Spinal cord (tissue), 10 donors: ENCODE results near the gene LRRC17. TPM values are rescaled to one million over a fixed set of nuclear protein-coding genes. Genes with fewer than 3 reads are reported as not detected.
A peak's percentile ranks its signal among the peaks of the same experiment; 100 is the strongest.

ENCODE experiments used
- DNase-seq, 6 donors: peaks; one replicate each; pipeline versions ENCODE4 v3.0.0 to v3.0.0-alpha.2; 2013 to 2015; ENCODE audit warnings: low spot score in 6 of 6, low read depth in 4 of 6
- H3K27ac ChIP-seq: one replicate; pipeline ENCODE4 v1.5.1; 2013; ENCODE audit warnings: low read depth, low read length, control low read depth
- H3K27me3 ChIP-seq: one replicate; pipeline ENCODE4 v1.6.1; 2013; ENCODE audit warnings: low read length; ENCODE audit not compliant: control insufficient read depth, insufficient read depth
- H3K36me3 ChIP-seq: one replicate; pipeline ENCODE4 v1.6.1; 2013; ENCODE audit warnings: low read length; ENCODE audit not compliant: control insufficient read depth, insufficient read depth
- H3K4me1 ChIP-seq: one replicate; pipeline ENCODE4 v1.6.1; 2013; ENCODE audit warnings: low read length; ENCODE audit not compliant: control insufficient read depth, insufficient read depth
- H3K4me3 ChIP-seq: one replicate; pipeline ENCODE4 v1.5.1; 2013; ENCODE audit warnings: low read depth, low read length, control low read depth
- H3K9me3 ChIP-seq: one replicate; pipeline ENCODE4 v1.6.1; 2013; ENCODE audit warnings: low read length; ENCODE audit not compliant: control insufficient read depth, insufficient read depth
- WGBS: methylation state at CpG from one replicate; pipeline ENCODE4 v1.1.5; 2013; ENCODE audit warnings: missing lambda C conversion rate; ENCODE audit not compliant: insufficient coverage; 5-methylcytosine and 5-hydroxymethylcytosine counted together
- polyA plus RNA-seq, 2 donors: library from polyadenylated mRNA; unstranded; fragments of 120-200 nt; gene quantifications; one replicate each; pipeline ENCODE4 v1.2.1, GENCODE V29; 2013; ENCODE audit not compliant: insufficient read length in 2 of 2
- total RNA-seq, 2 donors: library from RNA; depleted of rRNA in 1 of 2; stranded (reverse); fragments of 120-200 nt in 1 of 2; fragments of >200 nt in 1 of 2; gene quantifications; one replicate each; pipeline versions ENCODE4 v1.2.3 to v1.2.4, GENCODE V29; 2013 to 2014
- donor health status: healthy.

Gene LRRC17
- total and polyA plus RNA-seq, 4 donors: 65.1 to 299 (median 88.6) TPM

DNA sequence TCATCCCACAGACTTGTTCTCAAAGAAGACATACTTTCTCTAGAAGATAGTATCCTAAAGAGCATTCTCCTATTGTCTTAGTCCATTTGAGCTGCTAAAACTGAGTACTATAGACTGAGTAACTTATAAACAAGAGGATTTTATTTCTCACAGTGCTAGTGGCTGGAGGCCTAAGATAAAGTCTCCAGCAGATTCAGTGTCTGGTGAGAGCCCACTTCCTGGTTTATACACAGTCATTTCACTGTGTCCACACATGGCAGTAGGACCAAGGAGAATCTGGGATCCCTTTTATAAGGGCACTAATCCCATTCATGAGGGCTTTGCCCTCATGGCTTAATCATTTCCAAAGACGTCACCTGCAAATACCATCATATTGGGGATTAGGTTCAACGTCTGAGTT lies 68.7 kb downstream of the LRRC17 start:
- no peaks in the 10 kb centered on the region for H3K27me3 ChIP-seq
- H3K4me3 ChIP-seq: no peak overlapping the region
- no peaks in the 10 kb centered on the region for H3K36me3 ChIP-seq
- no peaks in the 10 kb centered on the region for H3K9me3 ChIP-seq
- no peaks in the 10 kb centered on the region for H3K4me1 ChIP-seq
- no peak overlapping the region for H3K27ac ChIP-seq
- no peak for DNase-seq
- WGBS: 100% methylated on average over 1 of the region's 2 CpGs

- Histone ChIP-seq H3K9me3 (no peaks in the 10 kb centered on the region), H3K4me3 (no peak overlapping the region), H3K27me3 (no peaks in the 10 kb centered on the region), H3K27ac (no peak overlapping the region), H3K4me1 (no peaks in the 10 kb centered on the region), H3K36me3 (no peaks in the 10 kb centered on the region)
- WGBS: no CpG with 5 or more reads among the region's 1 CpG
- DNase-seq: no peak
Observed at GRCh38 chr7:102982235-102982634, 69.4 kb downstream of the LRRC17 start.

- WGBS: no CpG with 5 or more reads among the region's 7 CpGs
- DNase-seq: no peak
Observed at GRCh38 chr7:102983602-102984001, 70.8 kb downstream of the LRRC17 start.

GRCh38 chr7:102985176-102985783 lies 72.5 kb downstream of the LRRC17 start:
- H3K27ac ChIP-seq: no peak overlapping the region
- no peak overlapping the region for H3K4me3 ChIP-seq
- no peaks in the 10 kb centered on the region for H3K9me3 ChIP-seq
- no peaks in the 10 kb centered on the region for H3K4me1 ChIP-seq
- H3K27me3 ChIP-seq: no peaks in the 10 kb centered on the region
- DNase-seq: no peak
- no peaks in the 10 kb centered on the region for H3K36me3 ChIP-seq

More at GRCh38 chr7:102983602-102984001, 70.8 kb downstream of the LRRC17 start:
- Histone ChIP-seq H3K4me1 (no peaks in the 10 kb centered on the region), H3K4me3 (no peak overlapping the region), H3K9me3 (no peaks in the 10 kb centered on the region), H3K27me3 (no peaks in the 10 kb centered on the region), H3K27ac (no peak overlapping the region), H3K36me3 (no peaks in the 10 kb centered on the region)

GRCh38 chr7:102988088-102988487 lies 75.3 kb downstream of the LRRC17 start:
- no peaks in the 10 kb centered on the region for H3K4me1 ChIP-seq
- H3K4me3 ChIP-seq: no peak overlapping the region
- no CpG with 5 or more reads among the region's 2 CpGs for WGBS
- DNase-seq: no peak
- H3K27ac ChIP-seq: no peak overlapping the region
- no peaks in the 10 kb centered on the region for H3K27me3 ChIP-seq
- no peaks in the 10 kb centered on the region for H3K9me3 ChIP-seq
- no peaks in the 10 kb centered on the region for H3K36me3 ChIP-seq

- Histone ChIP-seq H3K4me3 (no peak overlapping the region), H3K27me3 (no peaks in the 10 kb centered on the region), H3K27ac (no peak overlapping the region), H3K4me1 (no peaks in the 10 kb centered on the region), H3K9me3 (no peaks in the 10 kb centered on the region), H3K36me3 (no peaks in the 10 kb centered on the region)
- DNase-seq: no peak
- 76% methylated on average over 2 of the region's 6 CpGs for WGBS
Observed at GRCh38 chr7:102988631-102989560, 76.1 kb downstream of the LRRC17 start.

DNA sequence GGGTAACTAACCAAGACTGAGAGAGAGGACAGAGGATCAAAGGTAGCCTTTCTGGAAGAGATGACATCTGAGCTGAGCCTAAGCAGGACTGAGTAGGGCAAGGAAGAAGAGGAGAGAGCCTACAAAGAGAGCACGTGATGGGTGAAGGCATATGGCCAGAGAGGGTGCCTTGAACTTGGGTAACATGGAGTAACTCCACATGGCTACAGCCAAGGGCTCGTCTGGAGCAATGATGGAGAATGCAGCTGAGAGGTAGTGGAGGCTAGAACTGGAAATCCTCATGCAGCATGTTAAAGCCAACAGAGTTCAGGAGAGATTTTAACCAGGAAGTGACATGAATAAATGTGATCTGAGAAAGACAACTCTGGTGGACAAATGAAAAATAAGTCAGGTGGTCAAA lies 77.8 kb downstream of the LRRC17 start:
- WGBS: 83% methylated on average over 2 of the region's 2 CpGs
- Histone ChIP-seq H3K27ac (no peak overlapping the region), H3K27me3 (no peaks in the 10 kb centered on the region)

DNA sequence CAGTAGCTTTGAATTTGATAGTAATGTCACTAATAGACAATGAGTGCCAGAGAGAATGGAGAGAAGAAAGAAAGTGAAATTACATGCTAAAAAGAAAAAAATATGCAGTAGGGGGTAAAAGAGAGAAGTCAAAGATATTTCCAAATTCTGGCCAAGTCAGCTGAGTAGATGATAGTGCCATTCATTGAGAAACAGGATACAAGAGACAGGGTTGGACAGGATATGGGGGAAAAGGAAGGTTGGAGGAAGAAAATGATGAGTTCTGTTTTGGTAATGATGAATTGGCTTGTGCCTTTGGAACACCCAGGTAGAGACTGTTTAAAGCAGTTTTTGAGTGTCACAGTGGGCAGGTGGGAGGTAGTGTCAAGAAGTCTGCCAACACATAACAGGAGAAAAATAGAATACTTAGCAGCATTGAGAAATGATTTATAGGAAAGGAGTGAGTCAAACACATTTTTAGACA lies 78.3 kb downstream of the LRRC17 start:
- Histone ChIP-seq H3K4me3 (no peak overlapping the region), H3K9me3 (no peaks in the 10 kb centered on the region), H3K4me1 (no peaks in the 10 kb centered on the region), H3K27me3 (no peaks in the 10 kb centered on the region), H3K36me3 (no peaks in the 10 kb centered on the region), H3K27ac (no peak overlapping the region)
- DNase-seq: no peak

More for the DNA sequence above, 77.8 kb downstream of the LRRC17 start:
- no peak for DNase-seq
- H3K4me1 ChIP-seq: no peaks in the 10 kb centered on the region
- no peaks in the 10 kb centered on the region for H3K9me3 ChIP-seq
- H3K36me3 ChIP-seq: no peaks in the 10 kb centered on the region
- H3K4me3 ChIP-seq: no peak overlapping the region

- no peak overlapping the region for H3K27ac ChIP-seq
- DNase-seq: peak in 2 of 6 donors; percentile 25 to 49
Observed at GRCh38 chr7:102991540-102992214, 78.9 kb downstream of the LRRC17 start.

More at GRCh38 chr7:102991540-102992214, 78.9 kb downstream of the LRRC17 start:
- 100% methylated on average over 1 of the region's 2 CpGs for WGBS
- Histone ChIP-seq H3K4me3 (no peak overlapping the region), H3K4me1 (no peaks in the 10 kb centered on the region), H3K27me3 (no peaks in the 10 kb centered on the region), H3K36me3 (no peaks in the 10 kb centered on the region), H3K9me3 (no peaks in the 10 kb centered on the region)
